Ramos (cell line): ENCODE results near the gene SORCS3.

ENCODE experiments used
- in situ Hi-C: fragments of 300-500 bp; cut with MboI; formaldehyde crosslinking; loops from one replicate; pipeline ENCODE4 v1.14.3; 2022; ENCODE audit warnings: low sequenced_read_pairs; ENCODE audit not compliant: unreplicated experiment

Gene SORCS3

DNA sequence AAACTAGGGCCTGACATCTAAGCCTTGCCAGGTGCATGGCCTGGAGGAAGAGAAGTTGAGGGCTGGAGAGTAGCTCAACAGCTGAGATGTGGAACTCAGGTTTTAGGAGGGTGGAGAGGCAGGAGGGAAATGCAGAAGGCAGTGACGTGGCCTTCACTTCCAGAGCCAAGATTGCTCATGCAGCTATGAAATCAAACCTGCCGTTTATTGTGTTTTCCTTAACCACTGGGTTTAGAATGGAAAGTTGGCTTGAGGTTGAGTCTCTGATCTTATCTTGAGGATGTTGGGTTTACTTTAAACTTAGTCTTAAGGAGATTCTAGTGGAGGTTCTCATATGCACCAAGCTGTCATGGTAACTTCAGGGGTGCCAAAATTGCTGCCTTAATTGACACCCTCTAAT is 178.6 kb downstream of the SORCS3 start:
- in situ Hi-C loops = no loop called here

DNA sequence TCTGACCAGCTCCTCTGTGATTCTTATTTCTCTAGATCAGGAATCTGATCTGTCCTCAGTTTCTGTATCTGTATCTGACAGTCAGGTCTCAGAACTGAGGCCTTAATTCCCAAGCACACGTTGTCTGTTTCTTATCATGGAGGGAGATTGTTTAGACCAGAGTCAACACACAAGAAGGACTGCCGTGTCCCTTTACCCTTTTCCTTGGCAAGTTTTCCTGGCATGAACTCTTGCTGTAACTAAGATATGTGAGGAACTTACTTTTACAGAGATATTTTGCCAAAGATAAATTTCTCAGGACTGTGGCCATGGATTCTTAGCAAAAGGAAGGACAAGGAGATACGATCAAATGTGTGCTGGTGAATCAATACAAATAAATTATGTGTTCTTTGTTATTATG is 181.0 kb downstream of the SORCS3 start:
- in situ Hi-C loops = no loop called here

DNA sequence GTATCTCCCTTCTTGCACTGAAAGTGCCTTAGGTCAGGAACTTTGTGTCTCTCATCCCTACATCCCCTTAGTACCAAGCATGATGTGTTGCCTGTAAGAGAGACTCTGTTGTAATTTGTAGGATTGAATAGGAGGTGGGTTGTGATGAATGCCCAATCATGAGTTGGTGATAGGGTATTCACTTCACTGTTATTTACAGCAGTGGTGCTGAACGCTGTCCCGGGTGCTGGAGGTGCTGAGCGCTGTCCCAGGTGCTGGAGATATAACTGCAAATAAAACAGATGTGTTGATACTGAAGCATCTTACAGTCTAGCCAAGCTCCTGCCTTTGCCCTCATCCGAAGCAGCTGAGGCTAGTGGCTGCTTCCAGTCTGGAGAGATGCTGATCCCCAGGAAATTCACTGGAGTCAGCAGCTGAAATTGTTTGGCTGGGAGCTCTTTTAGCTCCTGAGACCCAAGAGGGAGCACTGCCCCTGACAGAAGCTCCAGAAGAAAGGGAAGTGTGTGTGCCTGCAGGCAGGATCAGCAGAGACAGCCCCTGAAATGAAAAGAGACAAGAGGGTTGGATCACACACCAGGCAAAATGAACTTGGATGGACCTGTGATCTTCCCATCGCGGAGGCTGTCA is 183.4 kb downstream of the SORCS3 start:
- in situ Hi-C loops = no loop called here

DNA sequence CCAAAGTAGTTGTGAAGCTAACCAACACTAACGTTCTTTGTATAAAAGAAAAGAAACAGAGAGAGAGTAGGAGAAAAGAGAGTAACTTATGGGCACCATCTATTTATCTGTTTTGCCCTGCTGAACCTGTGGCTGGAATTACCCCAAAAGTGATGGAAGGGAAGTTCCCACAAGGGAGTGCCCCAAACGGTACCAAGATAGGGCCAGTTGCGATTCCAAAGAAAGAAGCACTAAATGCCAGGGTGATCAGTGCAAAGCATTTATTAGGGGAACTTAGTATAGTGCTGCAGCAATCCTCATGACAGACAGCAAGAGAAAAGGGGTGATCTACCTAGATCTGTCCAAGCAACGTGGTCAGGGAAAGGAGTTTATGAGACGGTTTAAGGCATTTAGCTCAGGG is 190.2 kb downstream of the SORCS3 start:
- in situ Hi-C loops = no loop called here

DNA sequence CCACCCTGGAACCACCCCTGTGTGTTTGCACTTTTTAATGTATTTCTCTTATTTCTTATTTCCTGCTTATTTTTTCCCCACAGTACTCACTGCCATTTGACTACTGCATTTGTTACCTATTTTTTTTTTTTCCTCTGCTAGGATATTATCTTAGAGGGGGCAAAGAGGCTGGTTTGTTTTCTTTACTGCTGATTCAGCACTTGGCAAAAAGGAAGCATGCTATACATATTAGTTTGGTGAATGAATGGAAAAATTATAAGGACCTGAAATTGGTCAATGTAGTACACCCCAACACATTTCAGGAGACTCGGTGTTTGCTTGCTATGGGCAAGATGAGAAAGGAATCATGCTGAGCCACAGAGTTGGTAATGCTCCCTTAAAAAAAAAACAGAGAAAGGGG is 193.5 kb downstream of the SORCS3 start:
- in situ Hi-C loops = no loop called here

DNA sequence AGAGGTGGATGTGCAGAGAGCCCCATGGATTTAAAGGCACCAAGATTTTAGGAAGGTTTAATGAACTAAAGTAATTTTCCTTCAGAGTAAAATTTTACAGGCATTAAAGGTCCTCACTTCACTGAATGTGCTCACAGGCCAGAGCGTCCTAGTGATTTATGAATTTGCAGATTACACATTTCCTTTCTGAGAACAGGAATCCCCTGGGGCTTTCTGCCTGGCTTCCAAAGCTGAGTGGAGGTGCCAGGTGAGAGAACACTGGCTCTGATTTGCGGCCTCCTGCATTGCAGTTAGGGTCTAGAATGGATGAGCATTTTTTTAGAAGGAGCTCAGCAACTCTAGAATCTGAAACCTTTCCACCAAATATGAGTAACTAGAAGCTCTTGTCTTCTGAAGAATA is 194.3 kb downstream of the SORCS3 start:
- in situ Hi-C loops = no loop called here

DNA sequence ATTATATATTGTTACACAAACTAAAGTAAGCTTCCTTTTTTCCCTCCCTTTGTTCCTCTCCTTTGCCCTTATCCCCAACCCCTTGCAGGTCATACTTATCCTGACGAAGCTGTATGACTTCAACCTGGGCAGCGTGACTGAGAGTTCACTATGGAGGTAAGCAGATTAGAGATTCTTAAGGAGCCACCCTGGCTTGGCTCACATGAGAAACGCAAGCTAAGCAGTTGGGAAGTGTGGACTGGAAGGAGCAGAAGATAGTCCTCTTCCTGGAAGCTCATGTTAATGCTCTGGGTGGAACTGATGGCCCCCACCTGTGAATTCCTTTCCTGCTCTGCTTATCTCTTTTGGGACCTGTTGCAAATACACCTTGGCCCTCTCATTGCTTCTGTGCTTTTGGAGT is 201.6 kb downstream of the SORCS3 start:
- in situ Hi-C loops = no loop called here

DNA sequence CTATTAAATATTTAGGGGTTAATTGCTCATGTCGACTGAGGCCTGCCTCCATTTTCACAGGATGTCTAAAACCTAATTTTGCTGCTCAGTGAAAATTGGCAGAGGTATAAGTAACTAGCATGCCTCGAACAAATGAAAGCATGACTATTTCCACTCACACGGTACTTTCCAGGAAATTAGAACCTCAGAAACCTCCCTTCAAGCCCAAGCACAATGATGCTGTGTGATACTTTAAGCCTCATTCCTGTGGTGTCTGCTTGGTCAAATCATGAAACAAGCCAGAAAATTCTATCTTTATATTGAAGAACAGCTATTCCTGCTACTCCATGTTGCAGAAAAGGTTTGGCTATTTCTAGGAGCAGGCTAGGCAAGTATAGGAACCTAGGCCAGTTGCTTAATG is 203.0 kb downstream of the SORCS3 start:
- in situ Hi-C loops = no loop called here

DNA sequence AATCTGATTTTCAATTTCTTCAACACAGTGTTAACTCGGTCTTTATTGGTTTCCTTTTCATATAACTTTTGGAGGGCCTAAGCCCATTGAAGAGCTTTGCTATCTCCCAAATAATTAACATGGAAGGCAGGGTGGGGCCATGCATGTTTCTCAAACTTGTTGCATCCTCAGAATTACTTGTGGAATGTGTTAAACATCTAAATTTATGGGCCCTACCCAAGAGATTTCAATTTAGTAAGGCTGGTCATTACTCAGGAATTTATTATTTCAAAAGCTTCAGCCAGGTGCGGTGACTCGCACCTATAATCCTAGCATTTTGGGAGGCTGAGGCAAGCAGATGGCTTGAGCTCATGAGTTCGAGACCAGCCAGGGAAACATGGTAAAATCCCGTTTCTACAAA is 208.9 kb downstream of the SORCS3 start:
- in situ Hi-C loops = no loop called here

DNA sequence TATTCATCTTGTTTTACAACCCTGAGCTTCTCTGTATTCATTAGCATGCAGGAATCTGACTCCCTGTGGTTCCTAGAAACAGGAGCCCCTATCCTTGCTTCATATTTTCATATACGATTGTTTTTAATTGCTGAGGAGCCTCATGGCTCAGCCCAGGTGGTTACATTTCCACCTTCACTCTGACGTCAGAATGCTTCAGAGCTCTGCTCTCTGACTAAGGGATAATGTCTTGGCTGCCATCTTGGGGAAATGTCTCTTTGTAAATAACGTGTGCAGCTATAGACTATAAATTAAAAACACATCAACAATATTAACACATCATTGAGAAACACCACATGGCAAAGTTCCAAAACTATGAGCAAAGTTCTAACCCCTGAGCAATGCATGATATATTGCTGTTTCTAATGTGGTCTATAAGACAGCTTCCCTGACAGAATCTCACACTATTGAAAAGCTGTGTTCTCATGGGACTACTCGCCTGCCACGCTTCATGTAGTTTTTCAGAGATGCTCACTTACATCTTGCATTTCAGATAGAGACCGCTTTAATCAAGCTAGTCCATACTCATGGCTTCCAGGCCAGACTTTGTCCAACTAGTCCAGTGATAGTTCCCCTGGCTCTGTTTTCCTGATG is 227.0 kb downstream of the SORCS3 start:
- in situ Hi-C loops = no loop called here

DNA sequence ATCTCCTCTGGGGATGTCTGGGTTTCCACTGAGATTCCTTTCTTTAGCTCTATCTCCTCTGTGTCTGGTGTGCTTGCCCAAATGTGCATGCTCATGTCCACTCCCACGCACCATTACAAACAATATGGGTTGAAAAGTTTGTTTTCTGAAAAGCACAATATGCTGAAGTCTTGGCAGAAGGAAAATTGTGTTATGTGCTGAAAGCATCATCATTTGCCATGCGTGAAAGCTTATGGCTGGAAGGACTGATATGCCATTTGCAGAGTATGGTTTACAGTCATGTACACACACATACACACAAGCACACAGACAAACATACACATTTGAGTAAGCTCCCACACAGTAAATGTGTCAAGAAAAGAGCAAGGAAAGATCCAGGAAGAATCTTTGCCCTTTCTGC is 231.6 kb downstream of the SORCS3 start:
- in situ Hi-C loops = no loop called here

DNA sequence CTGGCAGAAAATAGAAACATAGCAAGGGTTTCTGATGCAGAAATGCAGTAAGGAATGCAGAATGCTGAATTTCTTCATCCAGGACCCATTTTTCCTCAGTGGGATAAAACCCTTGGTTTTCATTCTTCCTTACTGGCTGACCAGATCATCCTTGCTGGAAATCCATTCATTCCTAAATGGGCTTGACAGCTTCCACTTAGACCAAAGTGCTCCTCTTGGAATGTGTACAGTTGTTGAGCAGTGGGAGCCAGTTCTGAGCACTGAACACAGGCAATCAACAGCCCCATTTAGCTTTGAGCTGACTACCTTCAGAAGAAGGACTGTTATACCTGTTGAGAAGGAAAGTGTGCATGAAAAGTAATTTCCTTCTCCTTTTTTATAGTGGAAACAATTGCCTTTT is 232.1 kb downstream of the SORCS3 start:
- in situ Hi-C loops = no loop called here

DNA sequence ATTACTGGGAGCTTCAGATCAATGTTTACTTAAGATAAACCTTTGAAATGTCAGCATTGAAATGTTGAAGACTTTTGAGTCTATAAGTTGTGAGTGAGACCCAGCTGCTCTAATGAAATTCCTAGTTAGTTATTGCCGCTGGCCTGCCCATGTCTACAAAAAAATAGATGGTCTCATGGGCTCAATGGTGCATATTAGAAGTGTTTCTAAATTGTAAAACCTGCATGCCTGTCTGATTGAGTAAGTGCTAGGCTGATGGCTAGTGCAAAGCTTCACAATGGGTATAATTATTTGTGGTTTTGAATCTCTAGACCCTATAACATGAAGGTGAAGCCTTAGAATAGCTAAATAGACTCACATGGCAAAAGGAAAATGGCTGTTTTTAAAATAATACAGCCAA is 234.5 kb downstream of the SORCS3 start:
- in situ Hi-C loops = no loop called here

DNA sequence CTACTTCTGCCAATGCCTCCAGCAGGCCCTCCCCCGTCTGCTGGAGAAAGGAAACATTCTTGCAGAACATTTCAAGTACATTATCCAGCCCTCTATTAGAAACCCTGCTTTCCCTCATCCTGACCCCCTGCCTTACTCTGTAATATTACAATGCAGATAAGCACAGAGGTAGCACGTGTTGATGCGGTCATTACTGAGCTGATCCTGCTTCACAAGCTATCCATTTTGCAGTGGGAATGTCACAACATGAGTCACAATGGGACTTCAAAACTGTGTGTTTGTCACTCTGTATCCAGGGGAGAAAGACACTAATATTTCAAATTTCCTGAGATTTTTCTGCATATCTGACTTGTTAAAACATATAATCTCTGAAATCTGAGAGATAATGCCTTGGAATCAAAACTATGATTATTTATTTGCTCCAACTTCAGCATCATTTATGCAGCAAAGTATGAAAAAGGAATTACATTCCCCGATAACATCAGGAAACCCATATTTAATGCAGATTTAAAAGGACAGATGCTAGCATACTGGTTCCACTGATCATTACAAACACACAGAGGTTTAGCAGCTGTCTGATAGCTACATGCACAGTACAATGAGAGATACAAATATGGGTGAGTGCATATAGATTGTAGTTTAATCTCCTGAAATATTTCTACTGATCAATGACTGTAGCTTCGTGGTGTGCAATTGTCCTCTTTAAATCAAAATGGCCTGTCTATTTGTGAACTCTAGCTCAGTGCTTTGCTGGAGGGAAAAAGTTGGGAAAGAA is 239.7 kb downstream of the SORCS3 start:
- in situ Hi-C loops = no loop called here

DNA sequence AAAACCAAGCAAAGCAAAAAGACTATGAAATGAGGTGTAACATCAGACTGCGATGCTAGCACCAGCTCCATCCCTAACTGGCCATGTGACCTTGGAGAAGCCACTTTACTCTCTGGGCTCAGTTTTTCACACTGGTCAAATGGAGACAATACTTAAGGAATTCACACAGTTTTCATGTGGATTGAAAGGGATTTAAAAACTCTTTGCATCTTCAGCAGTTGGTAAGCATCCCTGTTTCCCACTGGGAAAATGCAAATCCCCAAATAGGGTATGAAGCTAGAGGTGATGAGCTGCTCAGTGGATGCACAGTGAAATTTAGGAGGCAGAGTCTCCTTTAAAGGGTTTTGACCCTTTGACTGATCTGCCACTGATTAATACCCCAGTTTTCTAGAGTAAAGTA is 240.7 kb downstream of the SORCS3 start:
- in situ Hi-C loops = no loop called here

DNA sequence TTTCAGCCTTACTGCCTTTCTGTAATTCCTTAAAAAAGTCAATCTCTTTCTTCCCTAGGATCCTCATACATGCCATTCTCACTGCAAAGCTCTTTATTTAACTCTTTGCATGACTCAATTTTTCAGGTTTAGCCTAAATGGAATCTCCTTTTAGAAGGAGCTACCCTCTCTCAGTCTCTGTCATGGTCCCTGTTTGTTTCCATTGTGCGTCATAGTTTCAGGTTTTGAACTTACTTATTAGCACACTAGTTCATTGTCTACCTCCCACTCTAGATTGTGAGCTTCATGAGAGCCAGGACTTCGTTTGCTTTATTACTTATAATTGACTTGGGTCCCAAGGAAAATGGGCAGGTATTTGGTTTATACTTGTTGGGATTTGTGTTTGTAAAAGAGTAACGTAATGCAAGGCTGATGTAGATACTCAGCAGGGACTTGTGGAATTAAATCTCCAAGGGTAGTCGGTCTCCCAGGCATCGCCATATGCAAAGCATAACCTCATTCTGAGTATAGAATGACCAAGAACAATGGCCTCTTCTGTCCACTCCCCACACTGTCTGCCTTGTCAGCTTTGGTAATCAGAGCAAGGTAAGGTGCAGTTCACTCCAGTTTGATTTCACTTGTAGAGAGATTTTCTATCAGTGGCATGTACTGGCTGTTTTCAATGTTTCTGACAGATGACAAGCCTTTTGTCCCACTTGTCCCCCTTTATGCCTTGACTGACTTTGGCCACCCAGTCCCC is 252.0 kb downstream of the SORCS3 start:
- in situ Hi-C loops = no loop called here

DNA sequence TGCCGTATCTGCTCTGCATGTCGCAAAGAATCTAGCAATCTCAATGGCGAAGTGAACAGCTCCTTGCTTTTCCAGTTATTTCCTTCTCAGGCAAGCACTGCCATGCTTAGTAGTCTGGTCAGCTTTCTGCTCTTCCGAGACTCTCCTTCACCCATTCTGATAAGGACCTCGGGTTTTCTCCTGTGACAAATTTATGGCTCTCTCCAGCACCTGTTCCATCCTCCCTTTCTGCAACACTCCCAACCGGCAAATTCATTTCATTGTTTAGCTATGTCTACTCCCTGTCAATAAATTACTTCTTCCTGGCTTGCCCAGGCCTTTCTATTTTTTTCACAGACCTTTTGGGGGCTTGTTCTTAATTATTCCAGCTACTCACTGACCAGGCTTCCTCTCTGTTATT is 252.6 kb downstream of the SORCS3 start:
- in situ Hi-C loops = no loop called here

DNA sequence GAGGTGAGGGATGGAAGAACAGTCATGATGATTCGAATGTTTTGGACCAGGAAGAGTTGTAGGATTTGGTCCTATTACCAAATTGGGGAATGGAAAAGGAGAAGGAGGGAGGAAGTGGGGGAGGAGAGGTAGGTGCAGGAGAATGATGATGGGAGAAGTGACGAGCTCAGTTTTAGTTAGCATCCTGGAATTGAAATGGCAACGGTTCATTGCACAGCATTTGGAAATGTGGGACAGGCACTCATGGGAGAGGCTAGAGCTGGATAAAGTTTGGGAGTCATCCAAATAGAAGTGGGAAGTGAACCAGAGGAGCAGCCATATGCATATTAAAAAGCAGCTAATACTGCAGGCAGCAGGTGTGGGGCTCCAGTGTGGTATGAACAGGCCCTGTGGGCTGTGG is 253.6 kb downstream of the SORCS3 start:
- in situ Hi-C loops = no loop called here

DNA sequence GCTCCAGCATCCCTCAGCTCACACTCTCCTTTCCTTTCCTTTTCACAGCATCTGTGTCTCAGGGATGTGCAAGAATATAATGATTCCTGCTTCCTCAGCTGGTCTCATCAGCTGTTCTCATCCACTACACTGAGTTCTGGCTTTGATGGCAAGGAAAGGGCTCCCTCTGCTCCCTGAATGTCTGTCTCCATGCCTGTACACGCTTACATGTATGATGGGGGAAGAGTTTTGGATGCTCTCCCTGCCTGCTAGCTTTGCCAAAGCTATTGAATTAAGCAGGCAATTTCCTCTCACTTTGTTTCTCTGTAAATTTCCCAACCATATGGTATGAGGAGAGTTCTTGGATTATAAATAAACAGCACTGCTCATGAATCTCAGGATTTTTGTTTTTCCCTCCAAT is 254.5 kb downstream of the SORCS3 start:
- in situ Hi-C loops = no loop called here

DNA sequence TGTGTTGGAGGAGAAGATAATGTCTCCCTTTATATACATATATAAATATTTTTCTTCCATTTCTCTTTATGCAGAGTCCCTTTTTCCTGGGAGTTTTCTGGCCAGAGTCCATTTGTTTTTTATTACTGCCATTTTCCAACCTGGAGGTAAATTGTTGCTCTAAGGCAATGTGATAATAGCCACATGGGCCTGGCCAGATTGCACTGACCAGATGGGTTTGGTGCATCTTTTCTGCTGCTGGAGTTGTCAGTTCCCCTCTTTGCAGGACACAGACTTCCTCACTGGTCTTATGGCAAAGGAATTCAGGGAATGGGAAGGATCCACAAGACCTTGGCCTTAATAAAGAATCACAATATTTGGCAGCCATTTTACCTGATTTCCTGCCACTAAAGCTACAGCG is 254.9 kb downstream of the SORCS3 start:
- in situ Hi-C loops = no loop called here

DNA sequence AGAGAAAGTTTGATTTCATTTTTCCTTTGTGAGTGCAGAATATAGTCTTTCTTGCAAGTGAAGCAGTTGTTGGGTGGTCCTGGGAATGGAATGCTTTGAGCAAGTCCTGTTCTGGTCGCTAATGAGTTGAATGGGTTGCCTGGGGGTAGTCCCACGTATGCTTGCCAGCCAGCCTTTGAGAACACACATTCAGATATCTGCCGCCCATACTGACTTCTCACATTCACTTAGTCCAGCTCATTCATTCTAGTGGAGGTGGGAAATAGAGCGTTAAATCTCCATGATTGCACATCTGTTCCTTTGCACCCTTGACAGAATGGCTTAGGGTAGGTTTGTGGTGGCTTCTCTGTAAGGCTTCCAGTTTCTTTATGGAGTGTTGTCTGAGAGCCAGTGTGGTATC is 256.6 kb downstream of the SORCS3 start:
- in situ Hi-C loops = no loop called here
